SK-N-SH (cell line): ENCODE data around the gene ANKRD31. TPM values are rescaled to one million over a fixed set of nuclear protein-coding genes. Genes with fewer than 3 reads are reported as not detected.
"Not testable (repeated sequence)": the region's sequence is repeated elsewhere in the genome, so short reads cannot be mapped to it uniquely, and the experiment has no call there.

Experiments used
- CTCF ChIA-PET: fragments of 300-600, 350-600 bp; formaldehyde crosslinking; extraction: SDS; loops from one replicate; lab custom pipeline; 2021; lab: Yijun Ruan, JAX
- POLR2A ChIA-PET: fragments of 350-600 bp; sonication (Branson Sonifier 250); formaldehyde crosslinking; extraction: SDS; loops from one replicate; lab custom pipeline; 2020; ENCODE audit warnings: antibody characterized with exemption, inconsistent platforms; lab: Yijun Ruan, JAX
- DNase-seq: peaks from one replicate; pipeline ENCODE4 v3.0.0; 2012
- H2AFZ ChIP-seq: fragments of 200-600 bp; sonication (generic); 2 replicates; pipeline ENCODE4 v1.8.1; 2016; ENCODE audit warnings: antibody characterized with exemption, mild to moderate bottlenecking, low read depth
- H3F3A ChIP-seq: fragments of 200-600 bp; sonication (generic); replicated peaks from 2 replicates; pipeline ENCODE3; 2016; ENCODE audit warnings: antibody characterized with exemption, mild to moderate bottlenecking; ENCODE audit not compliant: insufficient read depth
- H3K27ac ChIP-seq, 2 experiments: fragments of 200-500 bp in 1 of 2; fragments of 200-600 bp in 1 of 2; sonication (Bioruptor generic) in 1 of 2; sonication (generic), shearing (Covaris generic) in 1 of 2; 2 replicates each; pipeline versions ENCODE4 v1.5.1 to v1.6.1; 2014 to 2016; ENCODE audit warnings: low read depth in 2 of 2, inconsistent platforms in 1 of 2, low read length in 1 of 2, mild to moderate bottlenecking in 1 of 2, mixed read lengths in 1 of 2
- H3K27me3 ChIP-seq: fragments of 200-600 bp; sonication (generic), shearing (Covaris generic); 2 replicates; pipeline ENCODE4 v1.6.1; 2016; ENCODE audit warnings: mixed run types; ENCODE audit not compliant: insufficient read depth
- H3K36me3 ChIP-seq, 2 experiments: fragments of 200-500 bp in 1 of 2; fragments of 200-600 bp in 1 of 2; sonication (Bioruptor generic) in 1 of 2; sonication (generic) in 1 of 2; replicated peaks in 1 of 2; 2 replicates each; pipeline versions ENCODE3 to v1.5.1; 2014 to 2016; ENCODE audit warnings: low read length in 1 of 2, mild to moderate bottlenecking in 1 of 2; ENCODE audit not compliant: insufficient read depth in 2 of 2, control insufficient read depth in 1 of 2
- H3K4me1 ChIP-seq, 2 experiments: fragments of 200-500 bp in 1 of 2; fragments of 200-600 bp in 1 of 2; sonication (Bioruptor generic) in 1 of 2; sonication (generic), shearing (Covaris generic) in 1 of 2; 2 replicates each; pipeline versions ENCODE4 v1.5.1 to v1.6.1; 2014 to 2016; ENCODE audit warnings: low read depth in 1 of 2, low read length in 1 of 2, mixed run types in 1 of 2; ENCODE audit not compliant: insufficient read depth in 2 of 2, control insufficient read depth in 1 of 2
- H3K4me2 ChIP-seq: fragments of 200-600 bp; sonication (generic), shearing (Covaris generic); 2 replicates; pipeline ENCODE4 v1.6.1; 2017; ENCODE audit warnings: mixed run types
- H3K4me3 ChIP-seq, 2 experiments: fragments of 200-500 bp in 1 of 2; fragments of 200-600 bp in 1 of 2; sonication (Bioruptor generic) in 1 of 2; sonication (generic), shearing (Covaris generic) in 1 of 2; 2 replicates each; pipeline versions ENCODE4 v1.5.1 to v1.8.1; 2014 to 2016; ENCODE audit warnings: low read depth in 2 of 2, inconsistent platforms in 1 of 2, low read length in 1 of 2, mild to moderate bottlenecking in 1 of 2, mixed read lengths in 1 of 2, moderate library complexity in 1 of 2
- H3K79me2 ChIP-seq: fragments of 200-600 bp; sonication (generic); 2 replicates; pipeline ENCODE4 v1.8.1; 2017; ENCODE audit warnings: mild to moderate bottlenecking; ENCODE audit not compliant: insufficient read depth
- H3K9ac ChIP-seq: fragments of 200-600 bp; sonication (generic); 2 replicates; pipeline ENCODE4 v1.6.1; 2017; ENCODE audit warnings: mixed run types
- H3K9me2 ChIP-seq: fragments of 200-600 bp; sonication (generic); 2 replicates; pipeline ENCODE4 v1.6.1; 2017; ENCODE audit warnings: mixed run types
- H3K9me3 ChIP-seq: fragments of 200-600 bp; sonication (generic); 2 replicates; pipeline ENCODE4 v1.6.1; 2017; ENCODE audit warnings: mixed run types, mild to moderate bottlenecking, moderate library complexity
- H4K20me1 ChIP-seq: fragments of 200-600 bp; sonication (generic); 2 replicates; pipeline ENCODE4 v1.6.1; 2017; ENCODE audit warnings: mild to moderate bottlenecking, mixed run types; ENCODE audit not compliant: insufficient read depth
- CHD2 ChIP-seq: fragments of 150-350 bp; IDR thresholded peaks from 2 replicates; pipeline ENCODE4 v1.6.1; 2018; ENCODE audit warnings: low read length; ENCODE audit not compliant: partially characterized antibody
- EZH2phosphoT487 ChIP-seq: fragments of 200-600 bp; sonication (generic); IDR thresholded peaks from 2 replicates; pipeline ENCODE4 v1.6.1; 2017; ENCODE audit warnings: low read depth, mixed run types, mild to moderate bottlenecking, antibody characterized with exemption, moderate library complexity, borderline replicate concordance
- FOXJ3 ChIP-seq: sonication (generic); formaldehyde crosslinking; IDR thresholded peaks from 2 replicates; pipeline ENCODE4 v1.5.1; 2020; ENCODE audit warnings: mild to moderate bottlenecking, missing genetic modification reagents
- IRF3 ChIP-seq: fragments of 150-350 bp; IDR thresholded peaks from 2 replicates; pipeline ENCODE4 v1.6.1; 2016; ENCODE audit warnings: mild to moderate bottlenecking, low read depth, low read length
- JUND ChIP-seq: IDR thresholded peaks from 2 replicates; pipeline ENCODE4 v1.4.0; 2012
- MAX ChIP-seq: IDR thresholded peaks from 2 replicates; pipeline ENCODE4 v1.4.0; 2012; ENCODE audit warnings: low read depth
- MXI1 ChIP-seq: IDR thresholded peaks from 2 replicates; pipeline ENCODE4 v1.6.1; 2012; ENCODE audit warnings: mild to moderate bottlenecking, low read depth, low read length, improper control_type of control experiment
- NFIC ChIP-seq: IDR thresholded peaks from 2 replicates; pipeline ENCODE4 v1.4.0; 2012; ENCODE audit warnings: borderline replicate concordance
- NRF1 ChIP-seq: IDR thresholded peaks from 2 replicates; pipeline ENCODE4 v1.6.1; 2012; ENCODE audit warnings: low read depth, mild to moderate bottlenecking, low read length
- POLR2AphosphoS5 ChIP-seq: IDR thresholded peaks from 2 replicates; pipeline ENCODE4 v1.6.1; 2012; ENCODE audit warnings: low read depth, low read length
- RCOR1 ChIP-seq: fragments of 150-350 bp; IDR thresholded peaks from 2 replicates; pipeline ENCODE4 v1.6.1; 2017; ENCODE audit warnings: antibody characterized with exemption, low read length
- SMC3 ChIP-seq: IDR thresholded peaks from 2 replicates; pipeline ENCODE4 v1.6.1; 2012; ENCODE audit warnings: low read depth, low read length, improper control_type of control experiment
- TEAD4 ChIP-seq: IDR thresholded peaks from 2 replicates; pipeline ENCODE4 v1.4.0; 2012; ENCODE audit warnings: mild to moderate bottlenecking, borderline replicate concordance; ENCODE audit not compliant: insufficient read depth
- WGBS: methylation state at CpG from one replicate; pipeline ENCODE4 v1.1.6; 2017; ENCODE audit warnings: low lambda C conversion rate; 5-methylcytosine and 5-hydroxymethylcytosine counted together
- polyA plus RNA-seq, 3 experiments: library from polyadenylated mRNA; depleted of rRNA; stranded (reverse); fragments of >200 nt; gene quantifications; 2 replicates each; pipeline ENCODE4 v1.2.3, GENCODE V29; 2012

The ANKRD31 gene
- polyA plus RNA-seq, 1 of the 3 experiments (the other 2 are of a cell fraction) = 0.05 TPM

GRCh38 chr5:75174872-75175271, 61.8 kb downstream of the ANKRD31 start:
- H3K4me1 ChIP-seq, H4K20me1 ChIP-seq, H3K4me3 ChIP-seq, H2AFZ ChIP-seq, H3K79me2 ChIP-seq, H3K4me2 ChIP-seq, H3K36me3 ChIP-seq, H3K27ac ChIP-seq, H3K9me2 ChIP-seq, H3K27me3 ChIP-seq, CTCF ChIA-PET, H3F3A ChIP-seq, DNase-seq, POLR2A ChIA-PET, H3K9me3 ChIP-seq, H3K9ac ChIP-seq: not testable (repeated sequence)
- WGBS = 60% methylated on average over 4 of the region's 4 CpGs

- TF ChIP-seq FOXJ3 = no peak
- TF ChIP-seq SMC3 = no peak
- no peak for TF ChIP-seq CHD2
- TF ChIP-seq MAX = no peak
- TF ChIP-seq EZH2phosphoT487 = no peak
- TF ChIP-seq RCOR1 = no peak
- TF ChIP-seq NRF1 = no peak
- TF ChIP-seq NFIC = no peak
- no peak for TF ChIP-seq IRF3
- no peak for TF ChIP-seq JUND
- no peak for TF ChIP-seq POLR2AphosphoS5
- TF ChIP-seq TEAD4 = no peak
- no peak for TF ChIP-seq MXI1
- 33% methylated on average over 2 of the region's 2 CpGs for WGBS
- CTCF ChIA-PET = interaction anchor here (0.6 to 1.0 kb wide), 2 partner anchors 13 to 41 kb away, joined by 3 to 4 read pairs; no protein-coding TSS in a partner anchor
Observed at GRCh38 chr5:75169516-75169915, 67.2 kb downstream of the ANKRD31 start.

More at GRCh38 chr5:75169516-75169915, 67.2 kb downstream of the ANKRD31 start:
- Histone ChIP-seq H3K36me3 (no peaks in the 10 kb centered on the region), H3K4me1 (no peaks in the 10 kb centered on the region), H3K9me2 (no peaks in the 10 kb centered on the region), H3K4me2 (no peak overlapping the region), H3F3A (no peaks in the 10 kb centered on the region), H3K27ac (no peak overlapping the region), H3K9me3 (no peaks in the 10 kb centered on the region), H3K27me3 (no peaks in the 10 kb centered on the region), H2AFZ (no peak overlapping the region), H3K4me3 (no peak overlapping the region), H3K9ac (no peak overlapping the region), H4K20me1 (no peaks in the 10 kb centered on the region), H3K79me2 (no peaks in the 10 kb centered on the region; the same call in 1 of the 2 replicates)
- POLR2A ChIA-PET = no interaction called here
- no peak for DNase-seq
